GM18498 (cell line): ENCODE measurements around the gene PDK2.
"Not testable (repeated sequence)": the region's sequence is repeated elsewhere in the genome, so short reads cannot be mapped to it uniquely, and the experiment has no call there.

Source experiments
- ATAC-seq: cut with Tn5 transposase; IDR thresholded peaks from one replicate; pipeline ENCODE4 v1.9.1; 2021; ENCODE audit warnings: mild to moderate bottlenecking, moderate library complexity; ENCODE audit not compliant: unreplicated experiment

PDK2 gene

DNA sequence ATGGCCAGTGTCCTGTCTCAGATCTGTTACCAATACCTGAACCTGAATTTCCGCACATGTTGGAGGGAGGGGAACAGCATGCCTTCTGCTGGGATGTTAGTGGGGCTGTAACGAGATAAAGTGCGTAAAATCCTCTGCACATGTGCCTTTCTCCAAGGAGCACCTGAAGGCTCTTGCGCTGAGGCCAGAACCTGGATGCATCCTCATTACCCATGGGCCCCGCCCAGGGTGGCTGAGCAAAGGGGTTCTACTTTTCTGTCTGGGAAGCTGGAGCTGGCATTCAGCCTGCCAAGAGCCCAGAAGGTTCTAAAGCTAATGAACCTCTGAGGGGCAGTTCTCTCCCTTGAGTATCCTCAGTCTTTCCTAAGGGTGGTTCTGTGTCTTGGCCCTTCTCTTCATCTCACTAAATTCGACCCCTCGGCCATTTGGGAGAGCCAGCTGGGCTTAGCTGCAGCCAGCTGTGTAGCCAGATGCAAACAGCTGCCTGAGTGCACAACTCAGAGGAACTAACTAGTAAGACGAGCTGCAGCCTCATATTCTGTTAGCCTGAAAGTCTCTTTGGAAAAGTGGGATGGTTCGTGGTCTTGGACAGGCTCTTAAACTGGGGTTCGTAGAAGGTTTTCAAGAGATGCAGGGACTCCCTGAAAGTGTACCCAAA, 36.7 kb upstream of the PDK2 start:
- no peak for ATAC-seq

DNA sequence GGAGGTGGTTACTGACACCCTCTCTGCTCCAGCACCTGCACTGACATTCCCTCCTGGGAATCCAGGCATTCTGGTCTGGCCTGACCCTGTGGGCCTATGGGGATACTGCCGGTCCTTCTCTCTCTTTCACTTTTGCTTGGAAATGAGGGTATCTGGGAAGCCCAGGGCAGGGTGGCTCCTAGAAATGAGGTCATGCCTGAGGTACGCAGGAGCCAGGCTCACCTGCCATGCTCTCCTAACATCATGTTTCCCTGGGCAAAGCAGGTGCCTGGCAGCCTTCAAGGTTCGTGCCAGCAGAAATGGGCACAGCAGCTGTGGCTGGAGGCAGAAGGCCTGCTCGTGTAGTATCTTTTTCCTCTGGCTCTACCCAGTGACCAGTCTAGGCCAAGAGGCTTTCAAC, 35.9 kb upstream of the PDK2 start:
- ATAC-seq: no peak

DNA sequence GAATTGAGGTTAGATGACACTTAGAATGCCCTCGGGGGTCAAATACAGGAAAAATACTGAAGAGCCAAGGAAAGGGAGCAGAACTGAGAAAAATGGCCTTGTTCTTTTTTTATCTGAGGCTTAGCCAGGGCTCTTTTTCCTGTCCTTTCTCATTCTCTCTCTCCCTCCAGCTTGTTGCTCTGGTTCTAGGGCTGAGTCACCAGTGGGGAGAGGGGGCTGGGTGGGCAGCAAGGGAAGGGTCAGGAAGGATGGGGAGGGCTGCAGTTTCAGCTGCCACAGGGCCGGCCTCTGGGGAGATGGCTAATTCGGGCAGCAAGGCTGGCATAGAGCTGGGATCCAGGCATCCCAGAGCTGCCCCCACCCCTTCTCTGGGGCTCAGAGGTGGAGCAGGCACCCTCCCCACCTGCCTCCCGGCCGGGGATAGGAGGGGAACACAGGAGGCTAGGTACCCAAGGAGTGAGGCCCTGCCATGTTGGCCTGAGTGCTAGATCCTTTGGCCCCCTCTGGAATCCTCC, 35.3 kb upstream of the PDK2 start:
- no peak for ATAC-seq

DNA sequence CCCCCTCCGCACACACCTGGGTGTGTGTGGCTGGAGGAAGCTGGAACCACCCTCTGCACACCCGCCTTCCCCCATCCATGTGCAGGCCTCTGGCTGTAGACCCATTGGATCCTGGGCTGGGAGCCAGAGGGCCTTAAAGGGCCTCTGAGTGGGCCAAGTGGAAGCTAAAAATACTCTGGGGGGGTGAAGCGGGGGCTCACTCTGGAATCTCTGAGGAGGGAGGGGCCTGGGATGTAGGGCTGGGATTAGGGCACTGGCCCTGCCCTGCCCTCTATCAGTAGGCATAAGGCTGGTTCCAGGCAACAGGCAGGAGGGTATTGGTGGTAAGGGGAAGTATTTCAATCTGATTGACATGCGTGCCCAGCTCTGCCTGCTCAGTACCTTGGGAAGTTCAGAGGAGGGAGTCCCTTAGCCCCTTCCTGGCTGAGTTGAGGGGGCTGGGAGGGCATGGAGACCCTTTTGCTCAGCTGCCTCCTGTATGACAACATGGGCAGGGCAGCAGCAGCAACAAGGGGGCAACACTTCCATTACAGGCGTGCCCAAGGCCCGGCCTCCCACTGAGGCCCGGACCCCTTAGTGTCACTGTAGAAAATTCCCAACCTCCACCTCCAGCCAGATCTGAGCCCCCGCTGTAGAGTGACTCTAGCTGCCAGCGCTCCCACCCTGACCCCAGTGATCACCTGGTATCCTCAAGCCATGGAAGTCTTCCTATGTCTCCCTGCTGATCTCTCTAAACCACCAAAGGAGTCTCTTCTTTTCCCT, 34.0 kb upstream of the PDK2 start:
- no peak for ATAC-seq

DNA sequence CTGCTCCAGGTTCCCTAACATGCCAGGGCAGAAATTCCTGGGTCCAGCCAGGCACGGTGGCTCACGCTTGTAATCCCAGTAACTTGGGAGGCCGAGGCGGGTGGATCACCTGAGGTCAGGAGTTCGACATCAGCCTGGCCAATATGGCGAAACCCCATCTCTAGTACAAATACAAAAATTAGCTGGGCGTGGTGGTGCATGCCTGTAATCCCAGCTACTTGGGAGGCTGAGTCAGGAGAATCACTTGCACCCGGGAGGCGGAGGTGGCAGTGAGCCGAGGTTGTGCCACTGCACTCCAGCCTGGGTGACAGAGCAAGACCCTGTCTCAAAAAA, 33.5 kb upstream of the PDK2 start:
- ATAC-seq: not testable (repeated sequence)

DNA sequence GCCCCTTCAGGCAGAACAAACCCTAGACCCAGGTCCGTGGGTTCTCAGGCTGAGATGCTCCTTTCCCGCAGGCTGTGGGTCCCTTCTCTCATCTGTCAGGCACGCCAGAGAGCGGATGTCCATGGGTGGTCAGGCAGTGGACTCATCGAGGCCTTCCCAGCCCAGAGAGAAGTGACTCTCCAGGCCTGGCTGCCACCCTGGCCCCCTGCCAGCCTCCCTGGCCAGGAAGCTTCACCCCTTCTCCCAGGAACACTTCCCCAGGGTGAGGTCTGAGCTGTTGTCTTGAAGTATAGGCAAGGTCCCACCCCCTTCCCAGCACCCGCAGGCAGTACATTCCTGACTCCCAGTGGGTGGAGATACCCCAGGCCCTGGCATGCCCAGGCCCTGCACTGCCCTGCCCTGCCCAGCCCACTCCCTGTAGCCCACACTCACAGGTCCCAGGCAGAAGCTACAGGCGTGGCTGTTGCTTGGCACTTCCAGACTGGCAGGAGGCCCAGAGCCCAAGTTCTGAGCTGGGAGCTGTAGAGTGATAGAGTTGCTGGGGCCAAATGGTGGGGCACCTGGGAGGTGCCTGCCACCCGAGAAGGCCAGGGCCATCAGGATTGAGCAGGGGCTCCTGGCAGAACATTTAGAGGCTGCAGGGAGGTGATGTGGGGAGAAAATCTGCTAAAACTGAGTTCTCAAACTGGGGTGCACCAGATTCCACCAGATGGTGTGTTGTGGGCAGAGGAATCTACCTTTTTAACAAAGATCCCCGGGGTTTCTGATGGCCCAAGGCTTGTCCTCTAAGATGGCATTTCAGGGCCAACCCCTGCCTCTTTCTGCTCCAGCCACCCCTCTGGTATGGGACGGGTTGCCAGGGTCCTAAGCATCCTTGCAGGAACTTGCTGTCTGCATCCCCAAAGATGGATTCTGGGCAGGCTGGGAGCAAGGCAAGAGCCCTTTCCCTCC, 32.6 kb upstream of the PDK2 start:
- no peak for ATAC-seq

DNA sequence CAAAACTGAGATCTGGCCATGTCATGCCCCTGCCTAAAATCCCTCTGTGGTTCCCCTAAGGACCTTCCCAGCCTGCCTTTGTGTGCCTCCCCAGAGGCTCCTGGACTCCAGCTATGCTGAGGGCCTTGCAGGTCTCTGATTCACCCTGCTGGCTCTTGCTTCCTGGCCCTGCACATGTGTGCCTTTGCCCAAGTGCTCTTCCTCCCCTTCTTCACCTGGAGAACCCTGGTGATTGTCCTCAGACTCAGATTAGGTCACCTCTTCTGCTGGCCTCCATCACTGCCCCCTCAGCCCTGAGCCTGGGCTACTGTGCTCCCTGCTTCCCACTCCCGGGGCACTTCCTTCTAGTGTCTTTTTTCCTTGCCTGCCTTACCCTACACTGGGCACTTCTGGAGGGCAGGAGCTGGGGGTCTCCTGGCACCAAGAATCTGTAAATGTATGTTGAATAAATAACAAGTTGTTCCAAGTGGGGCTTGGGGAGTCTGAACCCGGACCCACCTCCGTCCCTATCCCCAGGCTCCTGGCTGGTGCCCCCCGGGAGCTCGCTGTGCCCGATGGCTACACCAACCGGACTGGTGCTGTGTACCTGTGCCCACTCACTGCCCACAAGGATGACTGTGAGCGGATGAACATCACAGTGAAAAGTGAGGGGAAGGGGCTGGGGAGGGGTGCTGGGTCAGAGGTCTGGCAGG, 31.4 kb upstream of the PDK2 start:
- ATAC-seq: no peak

DNA sequence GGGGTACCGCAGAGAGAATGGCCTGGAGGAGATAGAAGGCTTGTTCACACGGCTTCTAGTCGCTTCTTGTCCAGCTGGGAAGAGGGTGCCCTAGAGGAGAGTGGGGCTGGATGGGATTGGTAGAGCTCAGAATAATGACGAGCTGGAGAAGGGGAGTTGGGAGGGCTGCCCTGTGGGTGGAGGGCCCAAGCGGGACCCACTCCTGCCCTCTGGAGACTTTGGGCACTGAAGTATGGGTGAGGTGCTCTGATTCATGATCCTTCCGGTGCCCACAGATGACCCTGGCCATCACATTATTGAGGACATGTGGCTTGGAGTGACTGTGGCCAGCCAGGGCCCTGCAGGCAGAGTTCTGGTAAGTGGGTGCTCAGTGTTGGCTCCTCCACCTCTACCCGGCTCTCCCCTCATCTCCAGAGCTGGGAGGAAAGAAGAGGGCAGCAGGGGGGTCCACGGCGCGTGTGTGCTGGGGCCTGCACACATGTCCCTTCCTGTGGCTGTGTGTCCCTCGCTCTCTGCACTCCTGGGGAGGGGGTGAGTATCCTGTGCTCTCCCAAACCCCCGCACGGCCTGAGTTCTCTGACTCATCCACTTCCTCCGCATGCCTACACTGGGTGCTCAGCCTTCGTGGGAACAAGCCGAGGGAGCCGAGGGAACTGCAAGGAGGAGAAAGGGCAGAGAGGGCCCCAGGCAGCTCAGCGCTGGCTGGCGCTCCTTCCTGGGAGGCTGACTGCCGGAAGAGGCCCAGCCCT, 30.7 kb upstream of the PDK2 start:
- no peak for ATAC-seq

DNA sequence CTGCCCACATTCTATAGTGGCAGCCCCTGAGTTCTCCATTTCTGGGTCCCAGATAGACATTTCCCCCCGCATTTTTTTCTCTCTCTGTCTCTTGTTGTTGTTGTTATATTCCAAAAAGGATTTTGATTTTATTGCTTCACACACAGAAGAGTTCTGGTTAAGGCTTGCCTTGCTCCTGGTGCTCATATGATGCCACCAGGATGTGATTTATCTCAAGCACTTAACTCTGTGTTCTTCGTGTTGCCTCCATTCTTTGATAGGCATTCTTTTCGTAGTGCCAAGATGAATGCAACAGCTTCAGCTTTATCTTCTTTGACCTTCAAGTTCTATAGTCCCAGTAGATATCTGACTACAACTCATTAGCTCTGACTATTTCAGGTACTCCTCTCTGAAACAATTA, 30.1 kb upstream of the PDK2 start:
- ATAC-seq: no peak

DNA sequence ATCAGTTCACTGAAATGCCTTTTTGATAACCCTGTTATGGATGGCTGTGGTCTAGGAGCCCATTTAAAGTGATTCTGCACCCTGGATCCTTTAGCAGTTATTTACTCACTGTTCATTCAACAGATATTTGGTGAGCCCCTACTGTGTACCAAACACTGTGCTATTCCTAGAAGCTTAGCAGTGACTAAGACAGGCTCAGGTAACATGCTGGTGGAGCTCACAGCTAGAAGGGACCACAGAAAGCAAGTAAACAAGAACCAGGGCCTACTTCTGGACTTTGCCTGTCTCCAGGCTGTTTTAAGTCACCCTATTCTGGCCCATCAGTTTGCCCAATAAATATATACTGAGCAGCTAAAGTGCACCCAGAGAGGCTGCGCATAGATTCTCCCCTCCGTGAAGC, 28.2 kb upstream of the PDK2 start:
- no peak for ATAC-seq

DNA sequence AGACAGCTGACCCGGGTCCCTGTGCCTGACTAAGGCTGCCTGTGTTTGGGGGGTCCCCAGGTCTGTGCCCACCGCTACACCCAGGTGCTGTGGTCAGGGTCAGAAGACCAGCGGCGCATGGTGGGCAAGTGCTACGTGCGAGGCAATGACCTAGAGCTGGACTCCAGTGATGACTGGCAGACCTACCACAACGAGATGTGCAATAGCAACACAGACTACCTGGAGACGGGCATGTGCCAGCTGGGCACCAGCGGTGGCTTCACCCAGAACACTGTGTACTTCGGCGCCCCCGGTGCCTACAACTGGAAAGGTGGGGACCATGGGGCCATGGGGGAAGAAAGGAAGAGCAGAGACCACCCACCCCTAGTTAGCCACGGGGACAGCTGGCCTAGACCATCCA, 27.2 kb upstream of the PDK2 start:
- no peak for ATAC-seq

DNA sequence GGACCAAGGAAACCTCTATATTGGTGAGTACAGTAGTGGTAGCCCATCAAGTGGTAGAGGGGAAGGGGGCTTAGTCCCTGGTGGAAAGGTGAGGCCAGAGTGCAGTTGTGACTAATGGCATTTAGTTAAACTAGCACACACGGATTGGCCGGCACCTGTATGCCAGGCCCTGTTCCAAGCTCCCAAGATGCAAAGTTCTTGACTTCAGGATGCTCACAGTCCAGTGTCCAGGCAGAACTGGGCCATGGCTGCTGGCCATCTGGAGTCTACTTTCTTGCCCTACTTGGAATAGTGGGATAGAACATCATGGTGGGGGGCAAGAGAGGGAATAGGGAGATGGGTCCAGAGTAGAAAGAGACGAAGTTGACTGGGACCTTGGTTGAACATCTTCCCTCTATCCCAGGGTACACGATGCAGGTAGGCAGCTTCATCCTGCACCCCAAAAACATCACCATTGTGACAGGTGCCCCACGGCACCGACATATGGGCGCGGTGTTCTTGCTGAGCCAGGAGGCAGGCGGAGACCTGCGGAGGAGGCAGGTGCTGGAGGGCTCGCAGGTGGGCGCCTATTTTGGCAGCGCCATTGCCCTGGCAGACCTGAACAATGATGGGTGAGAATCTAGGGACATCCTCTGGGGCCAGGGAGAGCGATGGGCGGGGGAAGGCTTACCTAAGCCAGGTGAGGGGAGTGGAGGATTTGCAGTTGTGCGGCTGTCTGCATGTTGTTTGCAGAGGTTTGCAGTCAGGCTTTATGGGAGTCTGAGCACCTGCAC, 24.1 kb upstream of the PDK2 start:
- no peak for ATAC-seq

DNA sequence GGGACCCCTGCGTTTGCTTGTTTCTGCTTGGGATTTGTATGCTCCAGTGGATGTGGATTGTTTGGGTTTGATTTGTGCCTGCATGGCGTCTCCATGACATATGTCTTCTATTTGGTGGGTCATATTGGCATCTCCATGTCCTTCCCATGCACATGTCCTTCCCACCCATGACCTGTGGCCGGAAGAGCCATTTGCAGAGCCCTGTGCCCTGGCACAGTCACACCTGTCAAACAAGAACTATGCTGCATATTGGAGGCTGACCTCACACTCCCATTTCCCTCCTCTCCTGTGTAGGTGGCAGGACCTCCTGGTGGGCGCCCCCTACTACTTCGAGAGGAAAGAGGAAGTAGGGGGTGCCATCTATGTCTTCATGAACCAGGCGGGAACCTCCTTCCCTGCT, 23.5 kb upstream of the PDK2 start:
- ATAC-seq: no peak

DNA sequence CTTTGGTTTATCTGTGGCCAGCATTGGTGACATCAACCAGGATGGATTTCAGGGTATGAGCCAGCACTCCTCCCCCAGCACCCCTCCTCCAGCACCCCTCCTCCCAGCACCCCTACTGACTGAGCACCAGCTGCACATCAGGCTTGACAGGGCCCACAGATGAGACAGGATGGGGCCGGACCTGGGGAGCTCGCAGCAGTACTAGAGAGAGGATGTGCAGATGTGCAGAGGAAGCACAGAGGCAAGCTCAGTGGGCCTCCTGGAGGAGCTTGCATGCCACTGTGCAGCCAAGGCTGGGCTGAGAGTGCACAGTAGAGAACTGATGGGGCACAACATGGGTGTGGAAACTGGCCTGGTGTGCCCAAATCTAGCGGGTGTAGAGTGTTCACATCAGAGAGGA, 23.0 kb upstream of the PDK2 start:
- ATAC-seq: no peak

DNA sequence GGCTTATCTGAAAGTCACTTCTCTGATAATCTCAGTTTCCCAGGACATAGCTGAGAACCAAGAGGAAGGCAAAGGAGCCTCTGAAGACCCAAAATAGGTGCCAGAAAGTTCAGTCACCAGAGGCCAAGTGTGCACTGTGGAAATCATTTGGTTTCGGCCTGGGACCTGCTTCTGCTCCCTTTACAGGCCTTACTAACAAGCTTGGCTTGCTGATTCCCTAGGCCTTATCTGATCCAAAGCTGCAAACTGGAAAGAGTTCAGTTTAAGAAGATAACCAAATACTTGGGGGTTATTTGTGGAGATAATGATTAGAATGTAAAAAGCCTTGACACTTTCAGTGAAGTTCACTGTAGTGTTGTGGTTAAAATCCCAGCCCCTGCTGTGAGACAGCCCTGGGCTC, 22.2 kb upstream of the PDK2 start:
- ATAC-seq: no peak

DNA sequence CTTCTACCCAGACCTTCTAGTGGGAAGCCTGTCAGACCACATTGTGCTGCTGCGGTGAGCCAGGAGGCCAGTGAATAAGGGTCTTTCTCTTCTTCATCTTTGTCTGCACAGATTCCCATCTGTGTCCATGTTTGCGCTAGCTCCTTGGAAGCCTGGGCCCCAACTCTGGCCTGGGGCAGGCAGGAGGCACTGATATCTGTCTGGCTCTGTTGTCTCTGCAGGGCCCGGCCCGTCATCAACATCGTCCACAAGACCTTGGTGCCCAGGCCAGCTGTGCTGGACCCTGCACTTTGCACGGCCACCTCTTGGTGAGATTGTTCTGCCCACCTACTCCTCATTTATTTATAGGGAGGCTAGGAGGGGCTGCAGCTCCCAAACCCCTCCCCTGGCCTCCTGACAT, 20.9 kb upstream of the PDK2 start:
- ATAC-seq: no peak

DNA sequence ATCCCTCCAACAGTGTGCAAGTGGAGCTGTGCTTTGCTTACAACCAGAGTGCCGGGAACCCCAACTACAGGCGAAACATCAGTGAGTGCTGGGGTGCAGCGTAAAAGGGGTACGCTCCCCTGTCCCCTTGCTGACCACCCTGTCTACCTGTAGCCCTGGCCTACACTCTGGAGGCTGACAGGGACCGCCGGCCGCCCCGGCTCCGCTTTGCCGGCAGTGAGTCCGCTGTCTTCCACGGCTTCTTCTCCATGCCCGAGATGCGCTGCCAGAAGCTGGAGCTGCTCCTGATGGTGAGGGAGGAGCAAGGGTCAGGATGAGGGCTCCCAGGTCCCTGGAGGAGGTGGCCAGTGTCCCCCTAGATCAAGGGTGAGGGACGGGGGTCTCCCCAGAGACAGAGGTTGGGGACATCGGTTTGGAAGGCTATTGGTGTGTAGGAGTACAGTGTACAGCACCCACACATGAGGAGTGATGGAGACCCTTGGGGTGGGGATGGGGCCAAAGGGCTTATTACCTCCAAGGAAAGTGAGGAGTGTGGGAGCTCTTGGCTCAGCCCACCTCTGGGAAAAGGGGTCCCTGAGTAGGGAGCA, 19.6 kb upstream of the PDK2 start:
- ATAC-seq: no peak

DNA sequence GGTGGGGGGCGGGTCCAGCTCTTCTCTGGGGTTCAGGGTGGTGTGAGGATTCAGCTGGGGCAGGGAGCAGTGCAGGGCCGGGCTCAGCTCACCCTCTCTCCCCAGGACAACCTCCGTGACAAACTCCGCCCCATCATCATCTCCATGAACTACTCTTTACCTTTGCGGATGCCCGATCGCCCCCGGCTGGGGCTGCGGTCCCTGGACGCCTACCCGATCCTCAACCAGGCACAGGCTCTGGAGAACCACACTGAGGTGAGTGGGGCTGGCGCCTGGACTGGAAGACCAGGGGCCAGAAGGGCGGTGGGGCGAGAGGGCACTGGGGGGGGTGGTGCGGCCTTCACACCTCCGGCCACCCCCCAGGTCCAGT, 18.9 kb upstream of the PDK2 start:
- ATAC-seq: no peak

DNA sequence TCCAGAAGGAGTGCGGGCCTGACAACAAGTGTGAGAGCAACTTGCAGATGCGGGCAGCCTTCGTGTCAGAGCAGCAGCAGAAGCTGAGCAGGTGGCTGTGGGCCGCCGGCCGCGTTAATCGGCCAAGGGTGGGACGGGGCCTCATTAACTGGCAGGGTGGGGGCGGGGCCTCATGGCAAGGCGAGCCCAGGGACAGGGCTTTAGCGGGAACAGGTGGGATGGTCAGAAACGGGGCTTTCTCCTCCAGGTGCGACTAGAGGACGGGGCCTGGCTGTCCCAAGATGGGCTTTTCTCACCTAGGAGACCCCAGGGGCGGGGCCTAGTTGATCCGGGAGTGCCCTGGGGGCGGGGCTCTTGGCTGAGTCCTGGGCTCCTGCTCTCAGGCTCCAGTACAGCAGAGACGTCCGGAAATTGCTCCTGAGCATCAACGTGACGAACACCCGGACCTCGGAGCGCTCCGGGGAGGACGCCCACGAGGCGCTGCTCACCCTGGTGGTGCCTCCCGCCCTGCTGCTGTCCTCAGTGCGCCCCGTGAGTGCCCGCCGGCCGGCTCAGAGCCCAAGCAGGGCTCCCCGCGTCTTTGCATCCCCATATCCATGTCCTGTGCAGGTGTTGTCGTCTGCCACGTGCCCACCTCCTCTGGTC, 18.4 kb upstream of the PDK2 start:
- no peak for ATAC-seq
